ENCODE data around the gene RAB34. TPM values are rescaled to one million over a fixed set of nuclear protein-coding genes. Genes with fewer than 3 reads are reported as not detected.

Gene RAB34
- total RNA-seq, 1 donor from 2014 or later = 128 TPM

- Mint-ChIP-seq H3K36me3 (ENCODE audit: low read depth) (peaks cover 24% of the 10 kb centered on the region), H3K9me3 (ENCODE audit: low read depth) (no peaks in the 10 kb centered on the region), H3K27me3 (ENCODE audit: low read depth) (no peaks in the 10 kb centered on the region), H3K4me1 (ENCODE audit: low read depth) (no peaks in the 10 kb centered on the region), H3K27ac (ENCODE audit: unreplicated experiment) (no peak overlapping the region), H3K4me3 (ENCODE audit: unreplicated experiment) (no peak overlapping the region)
- no peak for TF ChIP-seq CTCF (IDR thresholded peaks at IDR 0.05)
- no peak for DNase-seq (ENCODE audit: low spot score)
These were observed 13.3 kb downstream of the RAB34 start for GRCh38 chr17:28704219-28704858.

- Mint-ChIP-seq H3K36me3 (ENCODE audit: low read depth) (peaks cover 25% of the 10 kb centered on the region), H3K9me3 (ENCODE audit: low read depth) (no peaks in the 10 kb centered on the region), H3K4me3 (ENCODE audit: unreplicated experiment) (no peak overlapping the region), H3K27ac (ENCODE audit: unreplicated experiment) (no peak overlapping the region), H3K4me1 (ENCODE audit: low read depth) (no peaks in the 10 kb centered on the region), H3K27me3 (ENCODE audit: low read depth) (no peaks in the 10 kb centered on the region)
- no peak for DNase-seq (ENCODE audit: low spot score)
- no peak for TF ChIP-seq CTCF (IDR thresholded peaks at IDR 0.05)
These were observed 14.0 kb downstream of the RAB34 start for GRCh38 chr17:28703552-28704218.

- H3K27ac Mint-ChIP-seq (ENCODE audit: unreplicated experiment) = peak overlapping the region; percentile 62
- no peak for TF ChIP-seq CTCF (IDR thresholded peaks at IDR 0.05)
- no peaks in the 10 kb centered on the region for H3K27me3 Mint-ChIP-seq (ENCODE audit: low read depth)
- no peak overlapping the region for H3K4me3 Mint-ChIP-seq (ENCODE audit: unreplicated experiment)
- H3K36me3 Mint-ChIP-seq (ENCODE audit: low read depth) = peaks cover 29% of the 10 kb centered on the region
- H3K9me3 Mint-ChIP-seq (ENCODE audit: low read depth) = no peaks in the 10 kb centered on the region
- no peak for DNase-seq (ENCODE audit: low spot score)
- no peaks in the 10 kb centered on the region for H3K4me1 Mint-ChIP-seq (ENCODE audit: low read depth)
These were observed 14.9 kb downstream of the RAB34 start for GRCh38 chr17:28702752-28703150.

- no peak for DNase-seq (ENCODE audit: low spot score)
- peak overlapping the region; percentile 62 for H3K27ac Mint-ChIP-seq (ENCODE audit: unreplicated experiment)
- H3K36me3 Mint-ChIP-seq (ENCODE audit: low read depth) = peaks cover 33% of the 10 kb centered on the region
- H3K9me3 Mint-ChIP-seq (ENCODE audit: low read depth) = no peaks in the 10 kb centered on the region
- TF ChIP-seq CTCF (IDR thresholded peaks at IDR 0.05) = no peak
- H3K4me1 Mint-ChIP-seq (ENCODE audit: low read depth) = no peaks in the 10 kb centered on the region
- no peaks in the 10 kb centered on the region for H3K27me3 Mint-ChIP-seq (ENCODE audit: low read depth)
- no peak overlapping the region for H3K4me3 Mint-ChIP-seq (ENCODE audit: unreplicated experiment)
These were observed 15.5 kb downstream of the RAB34 start for GRCh38 chr17:28702026-28702751.

GRCh38 chr17:28700830-28701492 is 16.7 kb downstream of the RAB34 start:
- no peak for DNase-seq (ENCODE audit: low spot score)
- Mint-ChIP-seq H3K36me3 (ENCODE audit: low read depth) (peaks cover 40% of the 10 kb centered on the region), H3K27ac (ENCODE audit: unreplicated experiment) (no peak overlapping the region), H3K27me3 (ENCODE audit: low read depth) (no peaks in the 10 kb centered on the region), H3K9me3 (ENCODE audit: low read depth) (no peaks in the 10 kb centered on the region), H3K4me3 (ENCODE audit: unreplicated experiment) (no peak overlapping the region), H3K4me1 (ENCODE audit: low read depth) (no peaks in the 10 kb centered on the region)
- TF ChIP-seq CTCF (IDR thresholded peaks at IDR 0.05) = no peak

All from chondrocyte (in vitro differentiated cells).